Heart right ventricle (tissue), 16 donors: ENCODE results near the gene C11orf42. TPM values are rescaled to one million over a fixed set of nuclear protein-coding genes. Genes with fewer than 3 reads are reported as not detected.

ENCODE experiments used
- ATAC-seq, 8 donors: fragments of 200-7000 bp; cut with Tn5 transposase; one replicate each; pipeline ENCODE4 v1.9.1; 2020; ENCODE audit warnings: mild to moderate bottlenecking in 8 of 8, moderate library complexity in 8 of 8, moderate number of reproducible peaks in 1 of 8
- DNase-seq, 2 donors: peaks; one replicate each; pipeline ENCODE4 v3.0.0-alpha.2; 2020
- H3K27ac ChIP-seq, 10 donors: fragments of 200-600 bp; sonication (generic) in 2 of 10; one replicate each; pipeline versions ENCODE4 v1.5.0 to v1.8.0; 2020 to 2022; ENCODE audit warnings: mild to moderate bottlenecking in 3 of 10
- H3K27me3 ChIP-seq, 7 donors: fragments of 200-600 bp; one replicate each; pipeline ENCODE4 v1.8.0; 2021 to 2022; ENCODE audit warnings: mild to moderate bottlenecking in 2 of 7
- H3K36me3 ChIP-seq, 9 donors: fragments of 200-600 bp; sonication (generic) in 1 of 9; one replicate each; pipeline versions ENCODE4 v1.5.0 to v1.8.0; 2020 to 2022; ENCODE audit warnings: mild to moderate bottlenecking in 2 of 9
- H3K4me1 ChIP-seq, 9 donors: fragments of 200-600 bp; sonication (generic) in 1 of 9; one replicate each; pipeline versions ENCODE4 v1.5.0 to v1.8.0; 2020 to 2022; ENCODE audit warnings: mild to moderate bottlenecking in 4 of 9
- H3K4me3 ChIP-seq, 10 donors: fragments of 200-600 bp; sonication (generic) in 2 of 10; one replicate each; pipeline versions ENCODE4 v1.5.0 to v1.8.0; 2020 to 2022; ENCODE audit warnings: mild to moderate bottlenecking in 7 of 10, moderate library complexity in 2 of 10
- H3K9me3 ChIP-seq, 11 donors: fragments of 200-600 bp in 10 of 11; sonication (generic) in 2 of 11; one replicate each; pipeline versions ENCODE4 v1.5.0 to v1.8.0; 2013 to 2022; ENCODE audit warnings: mild to moderate bottlenecking in 2 of 11, control low read depth in 1 of 11, moderate library complexity in 1 of 11
- WGBS, 2 donors: extraction: QIAGEN DNeasy Blood & Tissue Kit; methylation state at CpG; one replicate each; pipeline ENCODE4 v1.1.7; 2013; ENCODE audit warnings: inconsistent platforms in 1 of 2; 5-methylcytosine and 5-hydroxymethylcytosine counted together
- intact Hi-C, 10 donors: fragments of 100-400 bp; cut with DNase I; formaldehyde crosslinking; loops; one replicate each; pipeline versions ENCODE4 v1.11.1 to v1.14.2; 2022
- polyA plus RNA-seq, 2 donors: library from polyadenylated mRNA; stranded (reverse); fragments of 200-250 nt; gene quantifications; one replicate each; pipeline ENCODE4 v1.2.3, GENCODE V29; 2013
- total RNA-seq, 10 donors: library from RNA; stranded (reverse); fragmentation: NEBNext Ultra II Directional in 3 of 10; extraction: Animal tissue kit (Norgen Biotek cat#: 25700) in 3 of 10; gene quantifications; one replicate each; pipeline versions ENCODE4 v1.2.1 to v1.2.4, GENCODE V29; 2021 to 2023
- TF ChIP-seq, protein P1 (sequence below), 9 donors: fragments of 200-600 bp; sonication (generic) in 2 of 9; IDR thresholded peaks; one replicate each; pipeline versions ENCODE4 v1.5.0 to v1.8.0; 2021 to 2022; ENCODE audit warnings: antibody characterized with exemption in 9 of 9, mild to moderate bottlenecking in 5 of 9, moderate library complexity in 1 of 9
- donor health status: Arrhythmogenic right ventricular cardiomyopathy.
- donor health status: ischemic (EF 13 %, LVEDD 7.1; RV severe dilation, severe dysfunction).
- donor health status: healthy with polysubstance abuse.
- donor health status: DM: no; HTN: yes; CAD: no.
- donor health status: DM: no; HTN: no; CAD: no.
- donor health status: ischemic (EF 25% LVEDD 6.9; RV normal size, moderate dysfunction).
- donor health status: ischemic (EF 25% LVEDD 5.7; RV mildly dilated, moderate dysfunction).
- donor health status: healthy.
- donor health status: DM: yes; HTN: yes; CAD: no.
- donor health status: Ischemic cardiomyopathy.
- donor health status: ischemic (EF 35%, LVEDD 5.7; RV mildly dilated, moderate dysfunction).
- donor health status: nonischemic (EF 11% LVEDD 7.7; RV severe dilation, severe dysfunction).
- donor health status: DM: yes; HTN: yes; CAD: no.
- donor health status: PGD.
- donor health status: ischemic (EF 29% LVEDD 5.4; RV normal size, mild dysfunction).
- donor health status: nonischemic (EF 23%, LVEDD 6.1; RV moderate dilation, normal function).

Gene C11orf42
- total and polyA plus RNA-seq, 12 donors: not detected

DNA sequence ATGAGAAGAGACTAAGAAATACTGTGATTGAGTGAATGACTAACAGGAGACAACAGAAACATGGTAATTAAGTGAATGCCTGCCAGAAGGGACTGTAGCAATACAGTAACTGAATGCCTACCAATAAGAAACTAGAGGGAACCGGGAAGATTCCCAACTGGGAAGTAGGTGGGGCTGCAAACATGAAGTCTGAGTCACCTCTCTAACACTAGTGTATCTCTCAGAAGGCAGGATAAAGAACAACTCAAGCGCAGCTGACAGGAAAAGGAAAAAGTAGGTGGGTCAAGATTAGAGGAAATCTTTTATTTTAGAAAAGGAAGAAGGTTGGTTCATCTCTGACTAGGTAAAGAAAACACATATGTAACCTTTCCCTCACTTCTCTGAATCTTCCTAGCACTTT, 14.0 kb downstream of the C11orf42 start:
- Histone ChIP-seq H3K9me3 (no peaks in the 10 kb centered on the region), H3K4me1 (peaks cover 0 to 26% (median 10%) of the 10 kb centered on the region in 9 donors), H3K27ac (peak overlapping the region in 6 of 10 donors; percentile 33 to 67 (median 50)), H3K36me3 (peaks cover 0 to 100% (median 58%) of the 10 kb centered on the region in 9 donors), H3K27me3 (no peaks in the 10 kb centered on the region), H3K4me3 (no peak overlapping the region)
- intact Hi-C loops: no loop called here
- TF ChIP-seq, protein P1, sequence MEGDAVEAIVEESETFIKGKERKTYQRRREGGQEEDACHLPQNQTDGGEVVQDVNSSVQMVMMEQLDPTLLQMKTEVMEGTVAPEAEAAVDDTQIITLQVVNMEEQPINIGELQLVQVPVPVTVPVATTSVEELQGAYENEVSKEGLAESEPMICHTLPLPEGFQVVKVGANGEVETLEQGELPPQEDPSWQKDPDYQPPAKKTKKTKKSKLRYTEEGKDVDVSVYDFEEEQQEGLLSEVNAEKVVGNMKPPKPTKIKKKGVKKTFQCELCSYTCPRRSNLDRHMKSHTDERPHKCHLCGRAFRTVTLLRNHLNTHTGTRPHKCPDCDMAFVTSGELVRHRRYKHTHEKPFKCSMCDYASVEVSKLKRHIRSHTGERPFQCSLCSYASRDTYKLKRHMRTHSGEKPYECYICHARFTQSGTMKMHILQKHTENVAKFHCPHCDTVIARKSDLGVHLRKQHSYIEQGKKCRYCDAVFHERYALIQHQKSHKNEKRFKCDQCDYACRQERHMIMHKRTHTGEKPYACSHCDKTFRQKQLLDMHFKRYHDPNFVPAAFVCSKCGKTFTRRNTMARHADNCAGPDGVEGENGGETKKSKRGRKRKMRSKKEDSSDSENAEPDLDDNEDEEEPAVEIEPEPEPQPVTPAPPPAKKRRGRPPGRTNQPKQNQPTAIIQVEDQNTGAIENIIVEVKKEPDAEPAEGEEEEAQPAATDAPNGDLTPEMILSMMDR (IDR thresholded peaks at IDR 0.05): no peak
- WGBS, 2 donors: 40 to 58% methylated on average over 2 of the region's 2 CpGs
- DNase-seq: peak in 1 of 2 donors; percentile 38
- peak in 7 of 8 donors; percentile 57 to 88 (median 79) for ATAC-seq

DNA sequence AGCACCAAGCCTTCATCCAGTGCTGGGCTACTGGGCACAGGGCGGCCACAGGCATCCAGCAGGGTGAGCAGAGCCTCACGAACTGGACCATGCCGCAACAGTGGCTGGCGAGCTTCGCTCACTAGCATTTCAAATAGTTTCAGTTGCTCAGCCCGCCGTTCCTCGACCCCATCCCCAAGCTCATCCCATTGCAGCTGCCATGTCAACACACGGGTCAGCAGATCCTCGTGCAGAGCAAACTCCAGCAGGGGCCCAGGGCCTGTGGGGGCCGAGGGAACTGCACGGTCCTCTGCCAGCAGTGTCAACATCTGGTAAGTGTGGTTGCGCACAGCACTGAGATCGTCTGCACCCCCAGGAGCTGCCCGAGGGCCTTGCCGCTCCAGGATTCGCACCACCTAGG, 18.5 kb downstream of the C11orf42 start:
- Histone ChIP-seq H3K4me1 (peaks cover 0 to 48% (median 32%) of the 10 kb centered on the region in 9 donors), H3K9me3 (no peaks in the 10 kb centered on the region), H3K27me3 (no peaks in the 10 kb centered on the region), H3K27ac (peak overlapping the region in 1 of 10 donors; percentile 8), H3K36me3 (peaks cover 0 to 56% (median 33%) of the 10 kb centered on the region in 9 donors), H3K4me3 (no peak overlapping the region)
- TF ChIP-seq, protein P1 (IDR thresholded peaks at IDR 0.05): no peak
- WGBS, 2 donors: 97 to 99% methylated on average over 17 of the region's 17 CpGs
- intact Hi-C loops: loop anchor here in 1 of 10 donors (10.0 kb wide), 1 partner anchor 199 kb away; no protein-coding TSS in a partner anchor
- DNase-seq: no peak
- peak in 1 of 8 donors; percentile 40 for ATAC-seq

DNA sequence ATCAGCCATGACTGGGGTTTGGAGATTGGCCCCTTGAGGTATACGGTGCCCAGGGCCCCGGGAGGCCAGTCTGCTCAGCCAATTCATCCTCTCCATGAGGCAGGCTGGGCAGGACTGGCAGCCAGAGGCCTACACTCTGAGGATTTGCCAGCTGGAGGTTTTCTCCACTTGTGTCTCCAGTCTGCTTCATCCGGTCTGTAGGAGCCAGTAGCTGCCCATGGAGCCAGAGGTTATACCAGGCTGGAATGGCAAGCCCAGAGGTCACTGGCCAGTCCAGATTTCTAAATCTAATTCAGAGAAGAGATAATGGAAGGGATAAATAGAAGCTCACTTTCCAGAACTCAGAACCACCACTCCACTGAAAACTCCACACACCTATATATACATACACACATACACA, 19.1 kb downstream of the C11orf42 start:
- TF ChIP-seq, protein P1 (IDR thresholded peaks at IDR 0.05): no peak
- WGBS, 2 donors: 91 to 92% methylated on average over 3 of the region's 3 CpGs
- Histone ChIP-seq H3K27ac (peak overlapping the region in 3 of 10 donors; percentile 8 to 12 (median 8)), H3K36me3 (peaks cover 0 to 51% (median 27%) of the 10 kb centered on the region in 9 donors), H3K4me1 (peaks cover 0 to 44% (median 32%) of the 10 kb centered on the region in 9 donors), H3K4me3 (no peak overlapping the region), H3K9me3 (no peaks in the 10 kb centered on the region), H3K27me3 (no peaks in the 10 kb centered on the region)
- DNase-seq: no peak
- ATAC-seq: no peak
- intact Hi-C loops: loop anchor here in 1 of 10 donors (10.0 kb wide), 1 partner anchor 200 kb away; no protein-coding TSS in a partner anchor

DNA sequence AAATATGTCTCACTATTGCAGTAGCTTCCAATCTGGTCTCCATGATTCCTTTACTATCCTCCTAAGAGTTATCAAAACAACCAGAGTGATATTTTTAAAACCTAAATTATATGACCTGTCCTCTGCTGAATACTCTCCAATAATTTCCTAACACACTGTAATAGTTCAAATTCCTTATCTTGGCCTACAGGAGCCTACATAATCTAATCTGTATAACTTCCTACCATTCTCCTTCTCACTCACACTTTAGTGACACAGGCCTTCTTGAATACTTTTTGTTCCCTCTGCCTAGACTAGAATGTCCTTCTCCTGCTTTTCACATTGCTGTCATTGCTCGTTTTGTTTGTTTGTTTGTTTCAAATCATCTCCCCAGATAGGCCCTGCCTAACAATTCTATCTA, 19.7 kb downstream of the C11orf42 start:
- peaks cover 0 to 45% (median 26%) of the 10 kb centered on the region in 9 donors for H3K36me3 ChIP-seq
- WGBS, 2 donors: 33 to 36% methylated on average over 1 of the region's 1 CpG
- no peak for DNase-seq
- peak overlapping the region in 7 of 10 donors; percentile 8 to 40 (median 26) for H3K27ac ChIP-seq
- no peak overlapping the region for H3K4me3 ChIP-seq
- peak in 2 of 8 donors; percentile 26 to 37 for ATAC-seq
- intact Hi-C loops: loop anchor here in 1 of 10 donors (10.0 kb wide), 1 partner anchor 200 kb away; no protein-coding TSS in a partner anchor
- TF ChIP-seq, protein P1 (IDR thresholded peaks at IDR 0.05): no peak
- H3K27me3 ChIP-seq: no peaks in the 10 kb centered on the region
- peaks cover 0 to 44% (median 28%) of the 10 kb centered on the region in 9 donors for H3K4me1 ChIP-seq
- no peaks in the 10 kb centered on the region for H3K9me3 ChIP-seq
